Stimulated activated naive CD8-positive, alpha-beta T cell treated with anti-CD3 and anti-CD28 coated beads, Interleukin-15, Interleukin-2, amounts not matched to agents 100 ng/mL and 50 ng/mL, for 24 hours (primary cell): ENCODE data around the gene ZFHX3.

Experiments used
- H3K27ac Mint-ChIP-seq: one replicate; pipeline ENCODE4 v1.8.0; 2021; ENCODE audit warnings: mild to moderate bottlenecking, mixed read lengths
- H3K27me3 Mint-ChIP-seq: one replicate; pipeline ENCODE4 v1.8.0; 2021; ENCODE audit warnings: mixed read lengths
- H3K36me3 Mint-ChIP-seq: one replicate; pipeline ENCODE4 v1.8.0; 2021; ENCODE audit warnings: low read depth, mixed read lengths
- H3K4me1 Mint-ChIP-seq: one replicate; pipeline ENCODE4 v1.8.0; 2021; ENCODE audit warnings: low read depth, mixed read lengths
- H3K4me3 Mint-ChIP-seq: one replicate; pipeline ENCODE4 v1.8.0; 2021; ENCODE audit warnings: mild to moderate bottlenecking, mixed read lengths
- H3K9me3 Mint-ChIP-seq: one replicate; pipeline ENCODE4 v1.8.0; 2021; ENCODE audit warnings: mixed read lengths

The ZFHX3 gene

GRCh38 chr16:72798264-72798663, 249.7 kb downstream of the ZFHX3 start:
- Mint-ChIP-seq H3K4me1 (no peaks in the 10 kb centered on the region), H3K27me3 (no peaks in the 10 kb centered on the region), H3K4me3 (no peak overlapping the region), H3K9me3 (no peaks in the 10 kb centered on the region), H3K27ac (no peak overlapping the region), H3K36me3 (peaks cover 7% of the 10 kb centered on the region)

- H3K9me3 Mint-ChIP-seq = no peaks in the 10 kb centered on the region
- no peaks in the 10 kb centered on the region for H3K27me3 Mint-ChIP-seq
- H3K4me3 Mint-ChIP-seq = no peak overlapping the region
- H3K27ac Mint-ChIP-seq = no peak overlapping the region
- no peaks in the 10 kb centered on the region for H3K4me1 Mint-ChIP-seq
- H3K36me3 Mint-ChIP-seq = peaks cover 7% of the 10 kb centered on the region
Measured at GRCh38 chr16:72797621-72798020, 250.3 kb downstream of the ZFHX3 start.

- Mint-ChIP-seq H3K9me3 (no peaks in the 10 kb centered on the region), H3K27ac (no peak overlapping the region), H3K4me1 (no peaks in the 10 kb centered on the region), H3K36me3 (peaks cover 7% of the 10 kb centered on the region), H3K4me3 (no peak overlapping the region), H3K27me3 (no peaks in the 10 kb centered on the region)
Measured at GRCh38 chr16:72796222-72796621, 251.7 kb downstream of the ZFHX3 start.

GRCh38 chr16:72794986-72795385, 252.9 kb downstream of the ZFHX3 start:
- H3K27me3 Mint-ChIP-seq = no peaks in the 10 kb centered on the region
- no peak overlapping the region for H3K27ac Mint-ChIP-seq
- no peaks in the 10 kb centered on the region for H3K9me3 Mint-ChIP-seq
- H3K36me3 Mint-ChIP-seq = peaks cover 7% of the 10 kb centered on the region
- no peak overlapping the region for H3K4me3 Mint-ChIP-seq
- no peaks in the 10 kb centered on the region for H3K4me1 Mint-ChIP-seq

GRCh38 chr16:72794319-72794718, 253.6 kb downstream of the ZFHX3 start:
- H3K27ac Mint-ChIP-seq = no peak overlapping the region

GRCh38 chr16:72793716-72794115, 254.2 kb downstream of the ZFHX3 start:
- Mint-ChIP-seq H3K36me3 (peaks cover 7% of the 10 kb centered on the region), H3K4me3 (no peak overlapping the region), H3K27me3 (peaks cover 6% of the 10 kb centered on the region), H3K27ac (no peak overlapping the region), H3K9me3 (no peaks in the 10 kb centered on the region), H3K4me1 (no peaks in the 10 kb centered on the region)

More at GRCh38 chr16:72794319-72794718, 253.6 kb downstream of the ZFHX3 start:
- Mint-ChIP-seq H3K36me3 (peaks cover 7% of the 10 kb centered on the region), H3K9me3 (no peaks in the 10 kb centered on the region), H3K4me1 (no peaks in the 10 kb centered on the region), H3K4me3 (no peak overlapping the region), H3K27me3 (peaks cover 3% of the 10 kb centered on the region)

GRCh38 chr16:72793017-72793416, 254.9 kb downstream of the ZFHX3 start:
- Mint-ChIP-seq H3K36me3 (peaks cover 5% of the 10 kb centered on the region), H3K27me3 (peaks cover 6% of the 10 kb centered on the region), H3K27ac (no peak overlapping the region), H3K9me3 (no peaks in the 10 kb centered on the region), H3K4me3 (no peak overlapping the region), H3K4me1 (peaks cover 2% of the 10 kb centered on the region)

GRCh38 chr16:72791786-72792185, 256.1 kb downstream of the ZFHX3 start:
- H3K4me3 Mint-ChIP-seq = no peak overlapping the region
- H3K27me3 Mint-ChIP-seq = peaks cover 6% of the 10 kb centered on the region
- H3K9me3 Mint-ChIP-seq = no peaks in the 10 kb centered on the region
- H3K4me1 Mint-ChIP-seq = peaks cover 11% of the 10 kb centered on the region
- H3K36me3 Mint-ChIP-seq = no peaks in the 10 kb centered on the region
- no peak overlapping the region for H3K27ac Mint-ChIP-seq

GRCh38 chr16:72789921-72790320, 258.0 kb downstream of the ZFHX3 start:
- no peak overlapping the region for H3K27ac Mint-ChIP-seq
- no peaks in the 10 kb centered on the region for H3K9me3 Mint-ChIP-seq
- H3K27me3 Mint-ChIP-seq = peaks cover 19% of the 10 kb centered on the region
- no peak overlapping the region for H3K4me3 Mint-ChIP-seq
- no peaks in the 10 kb centered on the region for H3K36me3 Mint-ChIP-seq
- peaks cover 19% of the 10 kb centered on the region for H3K4me1 Mint-ChIP-seq

GRCh38 chr16:72789465-72789864, 258.5 kb downstream of the ZFHX3 start:
- Mint-ChIP-seq H3K27ac (no peak overlapping the region), H3K4me1 (peaks cover 19% of the 10 kb centered on the region), H3K27me3 (peaks cover 22% of the 10 kb centered on the region), H3K9me3 (no peaks in the 10 kb centered on the region), H3K4me3 (no peak overlapping the region), H3K36me3 (no peaks in the 10 kb centered on the region)

GRCh38 chr16:72788269-72788809, 259.6 kb downstream of the ZFHX3 start:
- Mint-ChIP-seq H3K9me3 (no peaks in the 10 kb centered on the region), H3K27me3 (peaks cover 22% of the 10 kb centered on the region), H3K36me3 (no peaks in the 10 kb centered on the region), H3K4me1 (peaks cover 24% of the 10 kb centered on the region), H3K4me3 (peak overlapping the region; percentile 84), H3K27ac (no peak overlapping the region)

- peak overlapping the region; percentile 83 for H3K27ac Mint-ChIP-seq
- H3K4me1 Mint-ChIP-seq = peaks cover 24% of the 10 kb centered on the region
- H3K27me3 Mint-ChIP-seq = peaks cover 22% of the 10 kb centered on the region
- H3K4me3 Mint-ChIP-seq = peak overlapping the region; percentile 84
- H3K9me3 Mint-ChIP-seq = no peaks in the 10 kb centered on the region
- H3K36me3 Mint-ChIP-seq = no peaks in the 10 kb centered on the region
Measured at GRCh38 chr16:72787514-72788268, 260.2 kb downstream of the ZFHX3 start.

- Mint-ChIP-seq H3K4me3 (peak overlapping the region; percentile 84), H3K27me3 (peaks cover 22% of the 10 kb centered on the region), H3K9me3 (no peaks in the 10 kb centered on the region), H3K36me3 (no peaks in the 10 kb centered on the region), H3K4me1 (peaks cover 24% of the 10 kb centered on the region), H3K27ac (peak overlapping the region; percentile 83)
Measured at GRCh38 chr16:72787130-72787513, 260.8 kb downstream of the ZFHX3 start.

GRCh38 chr16:72786606-72787005, 261.3 kb downstream of the ZFHX3 start:
- H3K4me1 Mint-ChIP-seq = peaks cover 24% of the 10 kb centered on the region
- no peak overlapping the region for H3K27ac Mint-ChIP-seq
- no peaks in the 10 kb centered on the region for H3K9me3 Mint-ChIP-seq
- no peak overlapping the region for H3K4me3 Mint-ChIP-seq
- H3K27me3 Mint-ChIP-seq = peaks cover 22% of the 10 kb centered on the region
- no peaks in the 10 kb centered on the region for H3K36me3 Mint-ChIP-seq

GRCh38 chr16:72785886-72786285, 262.0 kb downstream of the ZFHX3 start:
- H3K27ac Mint-ChIP-seq = no peak overlapping the region
- H3K4me1 Mint-ChIP-seq = peaks cover 24% of the 10 kb centered on the region
- H3K4me3 Mint-ChIP-seq = no peak overlapping the region
- H3K9me3 Mint-ChIP-seq = no peaks in the 10 kb centered on the region
- no peaks in the 10 kb centered on the region for H3K36me3 Mint-ChIP-seq
- peaks cover 22% of the 10 kb centered on the region for H3K27me3 Mint-ChIP-seq

GRCh38 chr16:72785171-72785570, 262.8 kb downstream of the ZFHX3 start:
- no peak overlapping the region for H3K27ac Mint-ChIP-seq
- H3K4me3 Mint-ChIP-seq = no peak overlapping the region
- peaks cover 22% of the 10 kb centered on the region for H3K27me3 Mint-ChIP-seq

More at GRCh38 chr16:72785171-72785570, 262.8 kb downstream of the ZFHX3 start:
- Mint-ChIP-seq H3K9me3 (no peaks in the 10 kb centered on the region), H3K4me1 (peaks cover 24% of the 10 kb centered on the region), H3K36me3 (no peaks in the 10 kb centered on the region)
